Measurements from ENCODE around the gene ARHGEF28. TPM values are rescaled to one million over a fixed set of nuclear protein-coding genes. Genes with fewer than 3 reads are reported as not detected.

Gene ARHGEF28
- total and polyA plus RNA-seq, 2 of the 13 experiments (the other 11 are each of a cell fraction or from before 2014, with no cell fraction given) = 17.4 to 34.1 TPM

DNA sequence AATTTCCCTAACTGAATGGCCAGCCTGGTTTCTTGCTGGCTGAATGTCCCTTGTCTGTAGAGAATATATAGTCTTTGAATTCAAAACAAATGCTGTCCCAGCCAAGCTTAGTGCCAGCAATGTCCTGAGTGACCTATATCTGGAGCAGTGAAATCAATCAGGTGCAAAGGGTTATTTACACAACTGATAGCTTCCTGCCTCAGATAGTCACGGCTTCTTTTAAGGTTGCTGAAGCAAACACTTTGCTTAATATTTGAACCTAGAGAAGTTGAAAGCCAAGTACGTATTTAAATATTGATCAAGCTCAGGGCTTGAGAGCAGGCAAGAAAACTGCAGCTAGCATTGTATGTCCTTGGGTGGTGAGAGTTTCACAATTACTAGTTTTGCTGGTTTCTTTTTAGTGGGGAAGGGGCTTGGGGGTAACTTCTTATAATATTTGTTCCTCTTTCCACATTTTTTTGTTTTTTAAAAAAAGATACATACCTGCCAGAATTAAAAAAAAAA lies 2.0 kb upstream of the ARHGEF28 start (continued):
- TF ChIP-seq, protein P1, sequence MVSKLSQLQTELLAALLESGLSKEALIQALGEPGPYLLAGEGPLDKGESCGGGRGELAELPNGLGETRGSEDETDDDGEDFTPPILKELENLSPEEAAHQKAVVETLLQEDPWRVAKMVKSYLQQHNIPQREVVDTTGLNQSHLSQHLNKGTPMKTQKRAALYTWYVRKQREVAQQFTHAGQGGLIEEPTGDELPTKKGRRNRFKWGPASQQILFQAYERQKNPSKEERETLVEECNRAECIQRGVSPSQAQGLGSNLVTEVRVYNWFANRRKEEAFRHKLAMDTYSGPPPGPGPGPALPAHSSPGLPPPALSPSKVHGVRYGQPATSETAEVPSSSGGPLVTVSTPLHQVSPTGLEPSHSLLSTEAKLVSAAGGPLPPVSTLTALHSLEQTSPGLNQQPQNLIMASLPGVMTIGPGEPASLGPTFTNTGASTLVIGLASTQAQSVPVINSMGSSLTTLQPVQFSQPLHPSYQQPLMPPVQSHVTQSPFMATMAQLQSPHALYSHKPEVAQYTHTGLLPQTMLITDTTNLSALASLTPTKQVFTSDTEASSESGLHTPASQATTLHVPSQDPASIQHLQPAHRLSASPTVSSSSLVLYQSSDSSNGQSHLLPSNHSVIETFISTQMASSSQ (IDR thresholded peaks at IDR 0.05; ENCODE audit: low read depth) = peak; percentile 74
- TF ChIP-seq, protein P1 (CRISPR knock-in tag; IDR thresholded peaks at IDR 0.05; ENCODE audit: borderline replicate concordance) = peak; percentile 83; the same call in 1 of the 2 replicates
- no peak for TF ChIP-seq MAFK (conservative IDR thresholded peaks at IDR 0.05 in 1 of 2, IDR thresholded peaks at IDR 0.05 in 1 of 2; ENCODE audit: low read length in 2 of 2)
- peak; percentile 86 for TF ChIP-seq CEBPB (IDR thresholded peaks at IDR 0.05; ENCODE audit: borderline replicate concordance, low read depth, low read length)
- TF ChIP-seq, protein P2, sequence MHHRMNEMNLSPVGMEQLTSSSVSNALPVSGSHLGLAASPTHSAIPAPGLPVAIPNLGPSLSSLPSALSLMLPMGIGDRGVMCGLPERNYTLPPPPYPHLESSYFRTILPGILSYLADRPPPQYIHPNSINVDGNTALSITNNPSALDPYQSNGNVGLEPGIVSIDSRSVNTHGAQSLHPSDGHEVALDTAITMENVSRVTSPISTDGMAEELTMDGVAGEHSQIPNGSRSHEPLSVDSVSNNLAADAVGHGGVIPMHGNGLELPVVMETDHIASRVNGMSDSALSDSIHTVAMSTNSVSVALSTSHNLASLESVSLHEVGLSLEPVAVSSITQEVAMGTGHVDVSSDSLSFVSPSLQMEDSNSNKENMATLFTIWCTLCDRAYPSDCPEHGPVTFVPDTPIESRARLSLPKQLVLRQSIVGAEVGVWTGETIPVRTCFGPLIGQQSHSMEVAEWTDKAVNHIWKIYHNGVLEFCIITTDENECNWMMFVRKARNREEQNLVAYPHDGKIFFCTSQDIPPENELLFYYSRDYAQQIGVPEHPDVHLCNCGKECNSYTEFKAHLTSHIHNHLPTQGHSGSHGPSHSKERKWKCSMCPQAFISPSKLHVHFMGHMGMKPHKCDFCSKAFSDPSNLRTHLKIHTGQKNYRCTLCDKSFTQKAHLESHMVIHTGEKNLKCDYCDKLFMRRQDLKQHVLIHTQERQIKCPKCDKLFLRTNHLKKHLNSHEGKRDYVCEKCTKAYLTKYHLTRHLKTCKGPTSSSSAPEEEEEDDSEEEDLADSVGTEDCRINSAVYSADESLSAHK (CRISPR knock-in tag; IDR thresholded peaks at IDR 0.05; ENCODE audit: borderline replicate concordance) = no peak
- no peak for TF ChIP-seq ZNF83 (CRISPR knock-in tag; IDR thresholded peaks at IDR 0.05; ENCODE audit: borderline replicate concordance)
- TF ChIP-seq, protein P3, sequence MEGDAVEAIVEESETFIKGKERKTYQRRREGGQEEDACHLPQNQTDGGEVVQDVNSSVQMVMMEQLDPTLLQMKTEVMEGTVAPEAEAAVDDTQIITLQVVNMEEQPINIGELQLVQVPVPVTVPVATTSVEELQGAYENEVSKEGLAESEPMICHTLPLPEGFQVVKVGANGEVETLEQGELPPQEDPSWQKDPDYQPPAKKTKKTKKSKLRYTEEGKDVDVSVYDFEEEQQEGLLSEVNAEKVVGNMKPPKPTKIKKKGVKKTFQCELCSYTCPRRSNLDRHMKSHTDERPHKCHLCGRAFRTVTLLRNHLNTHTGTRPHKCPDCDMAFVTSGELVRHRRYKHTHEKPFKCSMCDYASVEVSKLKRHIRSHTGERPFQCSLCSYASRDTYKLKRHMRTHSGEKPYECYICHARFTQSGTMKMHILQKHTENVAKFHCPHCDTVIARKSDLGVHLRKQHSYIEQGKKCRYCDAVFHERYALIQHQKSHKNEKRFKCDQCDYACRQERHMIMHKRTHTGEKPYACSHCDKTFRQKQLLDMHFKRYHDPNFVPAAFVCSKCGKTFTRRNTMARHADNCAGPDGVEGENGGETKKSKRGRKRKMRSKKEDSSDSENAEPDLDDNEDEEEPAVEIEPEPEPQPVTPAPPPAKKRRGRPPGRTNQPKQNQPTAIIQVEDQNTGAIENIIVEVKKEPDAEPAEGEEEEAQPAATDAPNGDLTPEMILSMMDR (CRISPR knock-in tag; IDR thresholded peaks at IDR 0.05) = no peak
- peak; percentile 73; the same call in 1 of the 2 replicates for TF ChIP-seq KMT2A (CRISPR knock-in tag; IDR thresholded peaks at IDR 0.05)
- TF ChIP-seq DMAP1 (CRISPR knock-in tag; IDR thresholded peaks at IDR 0.05) = 0 out of 2 replicates have a peak, but pooled peaks have one; percentile 43
- TF ChIP-seq ZFP62 (CRISPR knock-in tag; IDR thresholded peaks at IDR 0.05) = no peak
- 0 out of 2 replicates have a peak, but pooled peaks have one; percentile 18 for TF ChIP-seq ZNF441 (CRISPR knock-in tag; IDR thresholded peaks at IDR 0.05; ENCODE audit: borderline replicate concordance)
- TF ChIP-seq PHF20 (CRISPR knock-in tag; IDR thresholded peaks at IDR 0.05) = no peak
- no peak for TF ChIP-seq ZNF383 (CRISPR knock-in tag; IDR thresholded peaks at IDR 0.05; ENCODE audit: borderline replicate concordance)
- peak; percentile 99 for TF ChIP-seq ETV5 (CRISPR knock-in tag; IDR thresholded peaks at IDR 0.05; ENCODE audit: borderline replicate concordance)
- TF ChIP-seq CHD4 (IDR thresholded peaks at IDR 0.05; ENCODE audit: borderline replicate concordance, low read length) = no peak; the same call in 1 of the 2 replicates
- TF ChIP-seq ZEB1 (IDR thresholded peaks at IDR 0.05; ENCODE audit: insufficient replicate concordance, low read depth) = no peak
- TF ChIP-seq, protein P4, sequence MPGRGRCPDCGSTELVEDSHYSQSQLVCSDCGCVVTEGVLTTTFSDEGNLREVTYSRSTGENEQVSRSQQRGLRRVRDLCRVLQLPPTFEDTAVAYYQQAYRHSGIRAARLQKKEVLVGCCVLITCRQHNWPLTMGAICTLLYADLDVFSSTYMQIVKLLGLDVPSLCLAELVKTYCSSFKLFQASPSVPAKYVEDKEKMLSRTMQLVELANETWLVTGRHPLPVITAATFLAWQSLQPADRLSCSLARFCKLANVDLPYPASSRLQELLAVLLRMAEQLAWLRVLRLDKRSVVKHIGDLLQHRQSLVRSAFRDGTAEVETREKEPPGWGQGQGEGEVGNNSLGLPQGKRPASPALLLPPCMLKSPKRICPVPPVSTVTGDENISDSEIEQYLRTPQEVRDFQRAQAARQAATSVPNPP (CRISPR knock-in tag; IDR thresholded peaks at IDR 0.05) = no peak; the same call in 1 of the 2 replicates
